Left forelimb (tissue), 1 donor: Measurements from ENCODE around the gene TMEM175.
"Not testable (repeated sequence)": the region's sequence is repeated elsewhere in the genome, so short reads cannot be mapped to it uniquely, and the experiment has no call there.

ENCODE experiments used
- DNase-seq: peaks from one replicate; pipeline ENCODE4 v3.0.0-alpha.2; 2018; ENCODE audit warnings: low spot score

The TMEM175 gene

GRCh38 chr4:917466-917865 lies 14.8 kb upstream of the TMEM175 start:
- no peak for DNase-seq

GRCh38 chr4:917992-918391 lies 14.3 kb upstream of the TMEM175 start:
- no peak for DNase-seq

GRCh38 chr4:918591-918990 lies 13.7 kb upstream of the TMEM175 start:
- DNase-seq, result not testable (repeated sequence)

DNA sequence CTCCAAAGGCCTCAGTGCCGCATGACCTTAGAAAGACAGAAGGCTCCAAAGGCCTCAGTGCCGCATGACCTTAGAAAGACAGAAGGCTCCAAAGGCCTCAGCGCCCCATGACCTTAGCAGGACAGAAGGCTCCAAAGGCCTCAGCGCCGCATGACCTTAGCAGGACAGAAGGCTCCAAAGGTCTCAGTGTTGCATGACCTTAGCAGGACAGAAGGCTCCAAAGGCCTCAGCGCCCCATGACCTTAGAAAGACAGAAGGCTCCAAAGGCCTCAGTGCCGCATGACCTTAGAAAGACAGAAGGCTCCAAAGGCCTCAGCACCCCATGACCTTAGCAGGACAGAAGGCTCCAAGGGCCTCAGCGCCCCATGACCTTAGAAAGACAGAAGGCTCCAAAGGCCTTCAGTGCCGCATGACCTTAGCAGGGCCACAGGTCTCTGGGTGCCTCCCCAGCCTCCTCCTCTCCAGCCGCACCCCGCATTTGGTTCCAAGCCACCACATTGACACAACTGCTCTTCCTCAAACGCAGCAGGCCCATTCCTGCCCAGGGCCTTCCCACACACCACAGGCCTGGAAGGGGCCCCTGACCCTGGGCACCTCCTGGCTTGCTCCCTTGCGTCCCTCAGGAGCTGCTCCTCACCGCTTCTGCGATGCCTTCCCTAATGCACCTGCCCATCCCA lies 13.1 kb upstream of the TMEM175 start:
- not testable (repeated sequence) for DNase-seq

DNA sequence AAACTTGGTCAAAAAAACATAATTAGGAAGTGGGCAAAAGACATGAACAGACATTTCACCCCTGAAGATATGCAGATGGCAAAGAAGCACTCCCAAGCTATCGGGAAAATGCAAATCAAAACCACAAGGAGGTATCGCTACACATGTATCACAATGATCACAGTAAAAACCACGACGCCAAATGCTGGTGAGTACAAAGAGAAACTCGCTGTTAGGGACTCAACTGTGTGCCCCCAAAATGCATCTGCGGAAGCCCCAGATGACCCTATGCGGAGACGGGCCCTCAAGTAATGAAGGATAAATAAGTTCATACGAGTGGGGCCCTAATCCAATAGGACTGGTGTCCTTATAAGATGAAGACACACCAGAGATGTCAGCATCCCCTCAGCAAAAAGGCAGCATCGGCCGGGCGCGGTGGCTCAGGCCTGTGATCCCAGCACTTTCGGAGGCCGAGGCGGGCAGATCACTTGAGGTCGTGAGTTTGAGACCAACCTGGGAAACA lies 10.4 kb upstream of the TMEM175 start:
- no peak for DNase-seq

GRCh38 chr4:924107-925096 lies 7.9 kb upstream of the TMEM175 start:
- no peak for DNase-seq

- no peak for DNase-seq
Observed at GRCh38 chr4:925171-925570, 7.1 kb upstream of the TMEM175 start.

DNA sequence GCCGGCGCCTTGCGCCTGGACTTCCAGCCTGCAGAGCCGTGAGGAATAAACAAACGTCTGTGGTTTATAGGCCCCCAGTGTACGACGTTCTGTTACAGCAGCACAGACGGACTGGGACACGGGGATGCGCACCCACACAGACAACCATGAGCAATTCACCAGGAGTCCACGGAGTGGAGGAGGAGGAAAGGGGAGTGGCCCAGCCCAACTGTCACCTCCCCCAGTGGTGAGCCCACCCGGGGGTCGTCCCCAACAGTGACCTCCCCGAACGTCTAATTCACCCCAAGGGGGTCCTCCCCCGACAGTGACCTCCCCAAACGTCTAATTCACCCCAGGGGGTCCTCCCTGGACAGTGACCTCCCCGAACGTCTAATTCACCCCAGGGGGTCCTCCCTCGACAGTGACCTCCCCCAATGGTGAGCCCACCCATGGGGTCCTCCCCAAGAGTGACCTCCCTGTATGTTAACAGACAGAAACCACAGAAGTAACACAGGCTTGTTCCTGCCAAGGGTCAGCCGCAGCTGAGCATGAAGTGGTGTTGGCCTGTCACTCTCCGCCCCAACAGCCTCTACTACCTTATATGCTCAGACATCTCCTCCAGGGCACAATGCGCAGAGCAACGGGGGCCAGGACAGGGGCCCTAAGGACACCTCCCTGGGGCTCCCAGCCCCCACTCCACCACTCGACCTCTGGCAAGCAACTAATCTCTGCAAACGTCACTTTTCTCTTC lies 6.3 kb upstream of the TMEM175 start:
- no peak for DNase-seq

- DNase-seq, result no peak
Observed at GRCh38 chr4:926538-926937, 5.7 kb upstream of the TMEM175 start.

DNA sequence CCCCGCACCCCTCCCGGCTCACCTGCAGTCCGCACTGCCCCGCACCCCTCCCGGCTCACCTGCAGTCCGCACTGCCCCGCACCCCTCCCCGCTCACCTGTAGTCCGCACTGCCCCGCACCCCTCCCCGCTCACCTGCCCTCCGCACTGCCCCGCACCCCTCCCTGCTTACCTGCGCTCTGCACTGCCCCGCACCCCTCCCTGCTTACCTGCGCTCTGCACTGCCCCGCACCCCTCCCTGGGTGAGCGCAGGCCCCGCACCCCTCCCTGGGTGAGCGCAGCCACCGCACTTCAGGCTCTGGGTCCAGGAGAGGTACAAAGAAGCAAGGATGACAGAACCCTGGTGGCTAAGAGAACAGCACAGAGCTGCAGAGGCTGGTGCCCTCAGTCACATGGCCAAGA lies 4.7 kb upstream of the TMEM175 start:
- not testable (repeated sequence) for DNase-seq

DNA sequence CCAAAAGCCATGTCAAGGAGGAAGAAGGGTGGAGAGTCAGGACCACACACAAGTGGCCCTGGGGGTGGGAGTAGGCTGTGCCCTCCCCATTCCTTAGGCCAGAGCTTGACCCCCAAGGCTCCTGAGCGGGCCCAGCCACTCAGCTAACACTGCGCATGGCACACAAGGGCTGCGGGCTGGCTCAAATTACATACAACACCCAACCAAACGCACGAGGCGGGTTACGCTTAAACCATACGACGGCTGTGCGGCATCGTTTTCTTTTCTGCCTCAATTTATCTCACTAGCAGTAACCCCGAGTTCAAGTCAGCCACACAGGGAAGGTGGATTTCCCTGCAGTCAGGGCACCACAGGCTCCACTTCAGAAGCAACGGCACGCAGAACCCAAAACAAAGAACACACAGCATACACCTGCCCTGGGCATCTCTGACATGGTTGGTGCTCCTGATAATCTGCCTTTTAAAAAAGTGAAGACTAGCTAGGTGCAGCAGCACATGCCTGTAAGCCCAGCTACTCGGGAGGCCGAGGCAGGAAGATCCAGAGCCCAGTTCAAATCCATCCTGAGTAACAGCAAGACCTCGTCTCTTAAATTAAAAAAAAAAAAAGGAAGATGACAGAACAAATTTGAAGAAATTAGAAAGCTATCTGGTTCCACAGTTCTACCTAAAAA lies 3.0 kb upstream of the TMEM175 start:
- DNase-seq, result no peak

GRCh38 chr4:930028-930551 lies 2.2 kb upstream of the TMEM175 start:
- no peak for DNase-seq

DNA sequence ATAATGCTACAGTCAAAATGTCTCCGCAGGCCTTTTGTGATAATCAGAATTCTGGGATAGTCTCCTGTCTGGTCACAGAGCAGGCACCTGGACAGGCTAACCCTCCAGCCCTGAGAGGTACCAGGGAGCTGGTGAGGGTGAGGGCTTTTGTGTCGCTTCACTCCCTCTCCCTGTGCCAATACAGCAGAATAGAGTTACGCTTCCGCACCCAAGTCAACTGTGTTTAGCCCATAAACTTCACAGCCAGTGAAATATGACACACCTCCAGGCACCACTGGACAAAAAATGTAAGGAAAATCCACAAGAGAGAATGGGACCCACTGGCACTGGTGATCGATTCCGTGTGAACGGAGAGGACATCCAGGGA lies 1.4 kb upstream of the TMEM175 start:
- DNase-seq, result no peak

DNA sequence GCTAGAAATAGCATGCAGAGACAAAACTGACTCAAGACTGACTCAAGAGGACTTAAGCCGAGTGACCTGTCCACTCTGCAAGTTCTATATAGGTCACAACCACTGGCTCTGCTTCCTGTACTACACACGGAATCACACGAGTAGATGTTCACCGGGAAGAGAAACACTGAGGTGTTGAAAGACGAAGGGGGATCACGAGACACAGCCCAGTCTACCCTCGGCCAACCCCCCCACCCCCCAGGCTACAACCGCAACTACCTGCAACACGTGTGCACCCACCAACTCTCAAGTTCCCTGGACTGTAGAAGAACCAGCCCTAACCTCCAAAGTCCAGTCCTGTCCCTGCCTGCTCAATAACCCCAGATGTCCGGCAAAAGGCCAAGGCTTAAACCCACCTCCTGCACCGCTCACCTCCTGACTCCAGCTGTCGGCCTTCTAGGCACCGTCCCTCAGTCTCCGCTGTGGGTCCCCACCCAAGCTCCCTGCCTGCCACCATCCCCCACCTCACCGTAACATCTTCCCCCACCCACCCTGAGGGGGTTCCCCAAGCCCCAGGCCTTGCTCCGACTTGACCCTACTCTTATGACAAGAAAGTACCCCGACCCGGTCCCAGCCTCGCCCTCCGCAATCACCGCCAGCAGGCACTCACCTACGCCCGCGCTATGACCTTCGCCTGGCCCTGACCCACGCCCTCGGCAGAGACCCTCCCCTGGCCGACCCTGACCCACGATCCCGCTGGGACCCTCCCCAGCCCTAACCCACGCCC lies 883 bp upstream of the TMEM175 start:
- no peak for DNase-seq

- DNase-seq, result no peak
Observed at GRCh38 chr4:932713-933070, 432 bp downstream of the TMEM175 start.

DNA sequence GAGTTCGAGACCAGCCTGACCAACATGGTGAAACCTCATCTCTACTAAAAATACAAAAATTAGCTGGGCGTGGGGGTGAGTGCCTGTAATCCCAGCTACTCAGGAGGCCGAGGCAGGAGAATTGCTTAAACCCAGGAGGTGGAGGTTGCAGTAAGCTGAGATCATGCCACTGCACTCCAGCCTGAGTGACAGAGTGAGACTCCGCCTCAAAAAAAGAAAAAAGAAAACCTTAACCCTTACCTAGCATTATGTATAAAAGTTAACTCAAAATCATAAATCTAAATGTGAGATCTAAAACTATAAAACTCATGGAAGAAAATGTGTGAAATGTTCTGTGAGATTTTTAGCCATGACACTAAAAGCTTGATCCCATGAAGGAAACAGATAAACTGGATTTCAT lies 7.2 kb downstream of the TMEM175 start:
- not testable (repeated sequence) for DNase-seq

GRCh38 chr4:945274-946102 lies 13.2 kb downstream of the TMEM175 start:
- no peak for DNase-seq

- DNase-seq, result no peak
Observed at GRCh38 chr4:946103-946450, 13.8 kb downstream of the TMEM175 start.

- DNase-seq, result no peak
Observed at GRCh38 chr4:946517-947471, 14.5 kb downstream of the TMEM175 start.
